Astrocyte (in vitro differentiated cells and primary cell): ENCODE measurements around the gene ZSWIM9. TPM values are rescaled to one million over a fixed set of nuclear protein-coding genes. Genes with fewer than 3 reads are reported as not detected.
A peak's percentile ranks its signal among the peaks of the same experiment; 100 is the strongest.
"Not testable (repeated sequence)": the region's sequence is repeated elsewhere in the genome, so short reads cannot be mapped to it uniquely, and the experiment has no call there.

ENCODE experiments used
- DNase-seq: peaks from one replicate; pipeline ENCODE4 v3.0.0-alpha.2; 2010; ENCODE audit warnings: low read depth
- FAIRE-seq: peaks from 2 replicates; lab custom pipeline; 2011; peaks lifted over from hg19 to GRCh38; lab: Jason Lieb, UNC
- H2AFZ ChIP-seq: 2 replicates; pipeline ENCODE4 v1.6.0; 2012; ENCODE audit warnings: low read depth, low read length, inconsistent platforms
- H3K27ac ChIP-seq: 2 replicates; pipeline ENCODE4 v1.5.1; 2011; ENCODE audit warnings: low read depth, low read length, inconsistent platforms
- H3K27me3 ChIP-seq: 2 replicates; pipeline ENCODE4 v1.6.0; 2011; ENCODE audit warnings: low read length, inconsistent platforms; ENCODE audit not compliant: insufficient read depth
- H3K36me3 ChIP-seq: 2 replicates; pipeline ENCODE4 v1.5.1; 2011; ENCODE audit warnings: low read length, inconsistent platforms; ENCODE audit not compliant: insufficient read depth
- H3K4me1 ChIP-seq: 2 replicates; pipeline ENCODE4 v1.5.1; 2011; ENCODE audit warnings: low read length, inconsistent platforms; ENCODE audit not compliant: insufficient read depth
- H3K4me2 ChIP-seq: 2 replicates; pipeline ENCODE4 v1.6.0; 2012; ENCODE audit warnings: low read length, inconsistent platforms
- H3K4me3 ChIP-seq: 2 replicates; pipeline ENCODE4 v1.5.1; 2011; ENCODE audit warnings: low read depth, mild to moderate bottlenecking, low read length, inconsistent platforms; ENCODE audit not compliant: insufficient read depth
- H3K79me2 ChIP-seq: 2 replicates; pipeline ENCODE4 v1.6.0; 2012; ENCODE audit warnings: mild to moderate bottlenecking, low read length, inconsistent platforms; ENCODE audit not compliant: insufficient read depth
- H3K9ac ChIP-seq: 2 replicates; pipeline ENCODE4 v1.6.0; 2012; ENCODE audit warnings: mild to moderate bottlenecking, low read length, inconsistent platforms
- H3K9me3 ChIP-seq: 2 replicates; pipeline ENCODE4 v1.5.1; 2012; ENCODE audit warnings: low read depth, mild to moderate bottlenecking, low read length, inconsistent platforms; ENCODE audit not compliant: insufficient read depth
- H4K20me1 ChIP-seq: 2 replicates; pipeline ENCODE4 v1.6.0; 2012; ENCODE audit warnings: low read length, inconsistent platforms; ENCODE audit not compliant: insufficient read depth
- H3K27ac Mint-ChIP-seq: one replicate; pipeline ENCODE4 v1.8.0; 2021; ENCODE audit warnings: mild to moderate bottlenecking, mixed read lengths; ENCODE audit not compliant: unreplicated experiment
- H3K27me3 Mint-ChIP-seq: one replicate; pipeline ENCODE4 v1.8.0; 2021; ENCODE audit warnings: low read depth, mixed read lengths; ENCODE audit not compliant: unreplicated experiment
- H3K36me3 Mint-ChIP-seq: one replicate; pipeline ENCODE4 v1.8.0; 2021; ENCODE audit warnings: low read depth, mixed read lengths; ENCODE audit not compliant: unreplicated experiment
- H3K4me1 Mint-ChIP-seq: one replicate; pipeline ENCODE4 v1.8.0; 2021; ENCODE audit warnings: low read depth, mixed read lengths; ENCODE audit not compliant: unreplicated experiment
- H3K4me3 Mint-ChIP-seq: one replicate; pipeline ENCODE4 v1.8.0; 2021; ENCODE audit warnings: mild to moderate bottlenecking, moderate library complexity, mixed read lengths; ENCODE audit not compliant: unreplicated experiment
- H3K9me3 Mint-ChIP-seq: one replicate; pipeline ENCODE4 v1.8.0; 2021; ENCODE audit warnings: mild to moderate bottlenecking, mixed read lengths; ENCODE audit not compliant: unreplicated experiment
- CTCF ChIP-seq: IDR thresholded peaks from 2 replicates; pipeline ENCODE4 v1.5.1; 2011; ENCODE audit warnings: low read depth, mild to moderate bottlenecking, inconsistent platforms, low read length, moderate library complexity; ENCODE audit not compliant: insufficient read depth
- EZH2 ChIP-seq: IDR thresholded peaks from 2 replicates; pipeline ENCODE4 v1.6.1; 2012; ENCODE audit warnings: mild to moderate bottlenecking, low read length, inconsistent platforms; ENCODE audit not compliant: insufficient read depth
- total RNA-seq: library from RNA; stranded (reverse); gene quantifications from 2 replicates; pipeline ENCODE4 v1.2.1, GENCODE V29; 2021

The ZSWIM9 gene
- total RNA-seq, 1 donor from 2014 or later: 4.7 TPM

DNA sequence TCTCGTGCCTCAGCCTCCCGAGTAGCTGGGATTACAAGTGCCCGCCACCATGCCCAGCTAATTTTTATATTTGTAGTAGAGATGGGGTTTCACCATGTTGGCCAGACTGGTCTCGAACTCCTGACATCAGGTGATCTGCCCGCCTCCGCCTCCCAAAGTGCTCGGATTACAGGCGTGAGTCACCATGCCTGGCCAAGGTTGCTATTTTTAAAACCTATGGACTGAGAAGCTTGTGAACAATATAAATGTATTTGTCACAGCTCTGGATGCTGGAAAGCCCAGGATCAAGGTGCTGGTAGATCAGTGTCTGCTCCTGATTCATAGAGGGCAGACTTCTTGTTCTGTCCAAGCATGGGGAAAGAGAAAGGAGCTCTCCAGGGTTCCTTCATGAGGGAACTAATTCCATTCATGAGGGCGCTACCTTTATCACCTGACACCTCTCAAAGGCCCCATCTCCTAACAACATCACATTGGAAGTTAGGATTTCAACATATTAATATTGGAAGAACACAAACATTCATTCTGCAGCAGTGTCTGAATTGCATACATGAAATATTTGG is 69.2 kb downstream of the ZSWIM9 start:
- Histone ChIP-seq H4K20me1 (no peaks in the 10 kb centered on the region), H3K4me3 (peak overlapping the region; percentile 20), H3K4me2 (no peak overlapping the region), H3K4me1 (peaks cover 10% of the 10 kb centered on the region), H3K9me3 (no peaks in the 10 kb centered on the region), H2AFZ (no peak overlapping the region), H3K79me2 (no peaks in the 10 kb centered on the region), H3K36me3 (no peaks in the 10 kb centered on the region), H3K9ac (no peak overlapping the region), H3K27me3 (no peaks in the 10 kb centered on the region), H3K27ac (no peak overlapping the region)
- Mint-ChIP-seq H3K9me3 (peaks cover 2% of the 10 kb centered on the region), H3K36me3 (peaks cover 13% of the 10 kb centered on the region), H3K4me3 (no peak overlapping the region), H3K4me1 (peaks cover 5% of the 10 kb centered on the region), H3K27ac (no peak overlapping the region), H3K27me3 (no peaks in the 10 kb centered on the region)
- peak; percentile 27 for DNase-seq
- no peak for FAIRE-seq
- TF ChIP-seq CTCF: no peak
- TF ChIP-seq EZH2: no peak

- FAIRE-seq, H3K9me3 Mint-ChIP-seq, H3K9me3 ChIP-seq, H3K4me1 ChIP-seq, DNase-seq, H3K27ac ChIP-seq, H3K27me3 Mint-ChIP-seq, H2AFZ ChIP-seq, H3K4me1 Mint-ChIP-seq, H3K27ac Mint-ChIP-seq, H3K79me2 ChIP-seq, H3K4me3 ChIP-seq, H3K27me3 ChIP-seq, H3K4me2 ChIP-seq, H3K9ac ChIP-seq, H3K36me3 ChIP-seq, H3K4me3 Mint-ChIP-seq, H4K20me1 ChIP-seq: not testable (repeated sequence)
- H3K36me3 Mint-ChIP-seq: peaks cover 13% of the 10 kb centered on the region
Measured at GRCh38 chr19:48241771-48242170, 71.3 kb downstream of the ZSWIM9 start.

DNA sequence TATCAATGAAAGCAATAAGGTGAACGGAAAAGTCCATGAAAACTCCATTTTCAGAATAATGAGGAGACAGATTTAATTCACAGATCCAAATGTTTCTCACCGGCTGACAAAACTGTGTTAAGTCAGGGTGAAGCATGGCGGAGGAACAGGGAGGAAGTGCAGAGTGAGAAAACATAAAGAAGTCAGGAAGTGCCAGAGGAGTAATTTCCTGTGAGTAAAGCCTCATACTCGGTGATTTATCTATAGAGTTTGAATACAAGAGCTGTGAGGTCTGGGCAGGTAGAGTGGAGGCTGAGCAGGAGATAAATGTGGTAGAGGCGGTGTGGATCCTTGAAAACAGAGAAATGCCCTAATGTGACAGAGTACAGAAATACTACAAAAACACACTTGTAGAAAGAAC is 73.8 kb downstream of the ZSWIM9 start:
- Mint-ChIP-seq H3K4me1 (peaks cover 8% of the 10 kb centered on the region), H3K36me3 (peaks cover 8% of the 10 kb centered on the region), H3K27ac (peak overlapping the region; percentile 63), H3K27me3 (no peaks in the 10 kb centered on the region), H3K9me3 (peaks cover 2% of the 10 kb centered on the region), H3K4me3 (peak overlapping the region; percentile 30)
- peak overlapping the region; percentile 39 for H3K9ac ChIP-seq
- FAIRE-seq (peak; percentile 23), DNase-seq (no peak)
- H3K27me3 ChIP-seq: no peaks in the 10 kb centered on the region
- no peaks in the 10 kb centered on the region for H4K20me1 ChIP-seq
- H2AFZ ChIP-seq: peak overlapping the region; percentile 67
- no peaks in the 10 kb centered on the region for H3K79me2 ChIP-seq
- H3K36me3 ChIP-seq: peaks cover 3% of the 10 kb centered on the region
- peak overlapping the region; percentile 75 for H3K4me2 ChIP-seq
- no peaks in the 10 kb centered on the region for H3K9me3 ChIP-seq
- no peak overlapping the region for H3K4me3 ChIP-seq
- TF ChIP-seq EZH2: no peak
- TF ChIP-seq CTCF: no peak
- H3K4me1 ChIP-seq: peaks cover 10% of the 10 kb centered on the region
- H3K27ac ChIP-seq: no peak overlapping the region
